Osteoblast (primary cell): ENCODE measurements around the gene ZNF277. TPM values are rescaled to one million over a fixed set of nuclear protein-coding genes. Genes with fewer than 3 reads are reported as not detected.

Experiments used
- DNase-seq: peaks from one replicate; pipeline ENCODE4 v3.0.0; 2011; ENCODE audit warnings: low spot score, mixed read lengths; ENCODE audit not compliant: insufficient read length; ENCODE audit errors: missing footprints
- H2AFZ ChIP-seq: 2 replicates; pipeline ENCODE4 v1.6.0; 2011; ENCODE audit warnings: mild to moderate bottlenecking, low read length
- H3K27ac ChIP-seq: 2 replicates; pipeline ENCODE4 v1.5.1; 2011; ENCODE audit warnings: mild to moderate bottlenecking, low read depth, low read length, moderate library complexity
- H3K27me3 ChIP-seq: 2 replicates; pipeline ENCODE4 v1.6.0; 2012; ENCODE audit warnings: mild to moderate bottlenecking, control low read depth, inconsistent platforms, low read length, moderate library complexity; ENCODE audit not compliant: insufficient read depth
- H3K36me3 ChIP-seq: 2 replicates; pipeline ENCODE4 v1.5.1; 2011; ENCODE audit warnings: mild to moderate bottlenecking, low read length, control low read depth, moderate library complexity; ENCODE audit not compliant: insufficient read depth
- H3K4me1 ChIP-seq: 2 replicates; pipeline ENCODE4 v1.5.1; 2011; ENCODE audit warnings: mild to moderate bottlenecking, low read length, control low read depth, moderate library complexity; ENCODE audit not compliant: insufficient read depth
- H3K4me2 ChIP-seq: 2 replicates; pipeline ENCODE4 v1.6.0; 2011; ENCODE audit warnings: mild to moderate bottlenecking, low read length; ENCODE audit not compliant: insufficient read depth
- H3K4me3 ChIP-seq: fragments of 200-600 bp; sonication (generic); 3 replicates; pipeline ENCODE4 v1.5.1; 2012; ENCODE audit warnings: mild to moderate bottlenecking, low read length, inconsistent platforms; ENCODE audit not compliant: insufficient read depth
- H3K79me2 ChIP-seq: 2 replicates; pipeline ENCODE4 v1.6.0; 2012; ENCODE audit warnings: mild to moderate bottlenecking, low read length, control low read depth, inconsistent platforms; ENCODE audit not compliant: insufficient read depth
- H3K9me3 ChIP-seq: 2 replicates; pipeline ENCODE4 v1.5.1; 2011; ENCODE audit warnings: low read depth, low read length, control low read depth
- H4K20me1 ChIP-seq: 2 replicates; pipeline ENCODE4 v1.6.0; 2012; ENCODE audit warnings: mild to moderate bottlenecking, low read length, control low read depth; ENCODE audit not compliant: insufficient read depth
- total RNA-seq: library from RNA; depleted of rRNA; stranded (reverse); fragments of >200 nt; gene quantifications from 2 replicates; pipeline ENCODE4 v1.2.3, GENCODE V29; 2012
- TF ChIP-seq, protein P1 (sequence below): IDR thresholded peaks from 2 replicates; pipeline ENCODE4 v1.5.1; 2011; ENCODE audit warnings: mild to moderate bottlenecking, low read depth, low read length, moderate library complexity; ENCODE audit errors: extremely low read depth

Gene ZNF277
- total RNA-seq, 1 donor, result 58.6 TPM

DNA sequence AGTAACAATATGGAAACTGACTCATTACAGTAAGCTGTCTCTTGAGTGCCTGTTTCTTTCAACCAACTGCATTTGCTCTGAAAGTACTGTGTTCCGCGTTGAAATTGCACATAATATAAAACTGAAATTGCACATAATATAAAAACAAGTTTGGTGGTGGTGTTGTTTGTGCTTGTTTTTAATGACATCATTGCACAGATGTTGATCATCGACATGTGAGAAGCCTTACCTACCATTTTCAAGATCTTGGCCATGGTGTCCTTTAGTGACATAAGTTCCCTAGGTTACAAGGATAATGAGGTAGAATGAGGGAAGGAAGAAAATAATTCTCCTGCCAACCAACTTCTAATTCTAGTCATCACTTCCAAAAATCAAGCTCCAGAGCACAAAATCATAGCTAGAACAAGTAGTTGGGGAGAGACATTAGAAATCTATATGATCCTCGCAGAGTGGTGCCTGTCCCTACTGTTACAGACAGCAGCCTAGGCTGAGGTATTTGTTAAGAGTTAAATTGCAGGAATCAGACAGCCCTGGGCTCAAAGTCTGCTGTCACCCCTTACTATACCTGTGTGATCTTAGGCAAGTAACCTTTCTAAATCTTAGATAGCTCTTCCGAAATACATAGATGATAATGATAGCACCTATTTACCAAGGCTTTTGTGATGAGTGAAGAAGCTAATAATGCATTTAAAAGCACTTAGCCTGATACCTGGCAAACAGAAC lies 29.6 kb upstream of the ZNF277 start:
- no peak for DNase-seq
- Histone ChIP-seq H3K27ac (no peak overlapping the region), H3K4me3 (no peak overlapping the region), H2AFZ (no peak overlapping the region), H3K27me3 (no peaks in the 10 kb centered on the region), H3K36me3 (no peaks in the 10 kb centered on the region), H3K4me1 (no peaks in the 10 kb centered on the region), H3K4me2 (no peak overlapping the region), H4K20me1 (peaks cover 8% of the 10 kb centered on the region), H3K9me3 (no peaks in the 10 kb centered on the region), H3K79me2 (peaks cover 69% of the 10 kb centered on the region)
- TF ChIP-seq, protein P1, sequence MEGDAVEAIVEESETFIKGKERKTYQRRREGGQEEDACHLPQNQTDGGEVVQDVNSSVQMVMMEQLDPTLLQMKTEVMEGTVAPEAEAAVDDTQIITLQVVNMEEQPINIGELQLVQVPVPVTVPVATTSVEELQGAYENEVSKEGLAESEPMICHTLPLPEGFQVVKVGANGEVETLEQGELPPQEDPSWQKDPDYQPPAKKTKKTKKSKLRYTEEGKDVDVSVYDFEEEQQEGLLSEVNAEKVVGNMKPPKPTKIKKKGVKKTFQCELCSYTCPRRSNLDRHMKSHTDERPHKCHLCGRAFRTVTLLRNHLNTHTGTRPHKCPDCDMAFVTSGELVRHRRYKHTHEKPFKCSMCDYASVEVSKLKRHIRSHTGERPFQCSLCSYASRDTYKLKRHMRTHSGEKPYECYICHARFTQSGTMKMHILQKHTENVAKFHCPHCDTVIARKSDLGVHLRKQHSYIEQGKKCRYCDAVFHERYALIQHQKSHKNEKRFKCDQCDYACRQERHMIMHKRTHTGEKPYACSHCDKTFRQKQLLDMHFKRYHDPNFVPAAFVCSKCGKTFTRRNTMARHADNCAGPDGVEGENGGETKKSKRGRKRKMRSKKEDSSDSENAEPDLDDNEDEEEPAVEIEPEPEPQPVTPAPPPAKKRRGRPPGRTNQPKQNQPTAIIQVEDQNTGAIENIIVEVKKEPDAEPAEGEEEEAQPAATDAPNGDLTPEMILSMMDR, result no peak

DNA sequence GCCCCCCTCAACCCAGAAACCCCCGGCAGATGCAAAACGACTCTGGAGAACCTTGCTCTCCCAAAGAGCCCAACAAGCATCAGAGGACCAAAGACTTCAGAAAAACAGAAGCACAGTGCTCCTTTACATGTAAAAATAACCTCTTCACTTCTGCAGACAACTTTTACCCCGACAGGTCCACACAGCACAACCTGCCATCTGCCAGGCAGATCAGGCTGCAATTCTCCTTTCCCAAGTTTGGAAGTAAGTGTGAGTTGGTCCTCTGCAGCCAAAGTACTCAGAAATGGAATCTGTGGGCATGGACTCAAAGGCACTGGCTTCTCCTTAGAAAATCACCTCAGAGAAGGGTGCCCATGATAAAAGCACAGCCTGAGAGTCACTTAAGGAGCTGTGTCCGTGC lies 26.3 kb upstream of the ZNF277 start:
- no peak overlapping the region for H3K4me3 ChIP-seq
- TF ChIP-seq, protein P1, result no peak
- peaks cover 13% of the 10 kb centered on the region for H4K20me1 ChIP-seq
- H3K4me1 ChIP-seq, result no peaks in the 10 kb centered on the region
- H2AFZ ChIP-seq, result no peak overlapping the region
- H3K27me3 ChIP-seq, result no peaks in the 10 kb centered on the region
- peaks cover 76% of the 10 kb centered on the region for H3K79me2 ChIP-seq
- H3K4me2 ChIP-seq, result no peak overlapping the region
- DNase-seq, result no peak
- H3K9me3 ChIP-seq, result no peaks in the 10 kb centered on the region
- no peaks in the 10 kb centered on the region for H3K36me3 ChIP-seq
- no peak overlapping the region for H3K27ac ChIP-seq

DNA sequence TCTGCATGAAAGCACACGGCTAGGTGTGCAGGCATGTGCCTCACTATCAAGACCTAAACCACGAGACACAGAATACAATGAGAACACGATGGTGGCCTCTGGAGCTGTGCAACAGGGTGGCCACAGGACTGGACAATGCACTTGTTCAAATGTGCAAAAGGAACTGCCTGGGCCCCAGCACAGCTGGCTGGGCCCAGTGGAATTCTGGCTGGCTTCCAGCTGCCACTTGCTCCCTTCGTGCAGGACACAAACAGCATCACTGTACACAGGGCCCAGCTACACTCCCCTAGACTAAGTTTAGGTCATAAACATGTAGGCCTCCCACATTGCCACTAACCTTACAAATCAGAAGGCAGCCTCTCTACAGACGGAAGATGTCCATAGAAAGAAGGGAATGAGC lies 23.7 kb upstream of the ZNF277 start:
- Histone ChIP-seq H3K4me1 (no peaks in the 10 kb centered on the region), H3K4me3 (no peak overlapping the region), H3K79me2 (peaks cover 82% of the 10 kb centered on the region), H3K4me2 (no peak overlapping the region), H3K27ac (no peak overlapping the region), H3K9me3 (no peaks in the 10 kb centered on the region), H2AFZ (no peak overlapping the region), H3K36me3 (no peaks in the 10 kb centered on the region), H3K27me3 (no peaks in the 10 kb centered on the region), H4K20me1 (peaks cover 13% of the 10 kb centered on the region)
- DNase-seq, result peak; percentile 25
- TF ChIP-seq, protein P1, result no peak

DNA sequence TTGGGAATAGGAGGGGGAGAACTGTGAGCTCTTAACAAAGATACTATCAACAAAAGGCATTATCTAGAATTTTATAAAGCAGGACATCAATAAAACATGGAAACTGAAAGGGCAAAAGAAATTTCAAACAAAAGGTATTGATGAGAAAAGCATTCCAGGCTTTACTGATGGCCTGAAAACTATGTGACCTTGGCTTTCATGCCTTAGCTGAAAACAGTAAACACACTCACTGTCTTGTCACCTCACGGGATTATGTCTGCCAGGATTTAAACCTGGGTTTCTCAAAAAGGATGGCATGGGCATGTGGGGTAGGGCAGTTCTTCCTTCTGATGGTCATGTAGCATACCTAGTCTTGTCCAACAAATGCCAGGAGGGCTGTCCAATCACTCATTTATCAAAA lies 23.2 kb upstream of the ZNF277 start:
- no peaks in the 10 kb centered on the region for H3K4me1 ChIP-seq

More for the DNA sequence above, 23.2 kb upstream of the ZNF277 start:
- H3K79me2 ChIP-seq, result peaks cover 81% of the 10 kb centered on the region
- H3K9me3 ChIP-seq, result no peaks in the 10 kb centered on the region
- DNase-seq, result no peak
- TF ChIP-seq, protein P1, result no peak
- no peaks in the 10 kb centered on the region for H3K36me3 ChIP-seq
- peaks cover 13% of the 10 kb centered on the region for H4K20me1 ChIP-seq
- no peak overlapping the region for H3K4me3 ChIP-seq
- H3K27ac ChIP-seq, result no peak overlapping the region
- H2AFZ ChIP-seq, result no peak overlapping the region
- H3K4me2 ChIP-seq, result no peak overlapping the region
- H3K27me3 ChIP-seq, result no peaks in the 10 kb centered on the region
